Type B pancreatic cell (in vitro differentiated cells): ENCODE measurements around the gene CCDC93. TPM values are rescaled to one million over a fixed set of nuclear protein-coding genes. Genes with fewer than 3 reads are reported as not detected.

Experiments
- DNase-seq: peaks from one replicate; pipeline ENCODE4 v3.0.0; 2021; ENCODE audit warnings: mixed read lengths; ENCODE audit not compliant: unreplicated experiment; ENCODE audit errors: extremely low spot score
- H3K27ac Mint-ChIP-seq: 2 replicates; pipeline ENCODE4 v1.8.0; 2021; ENCODE audit warnings: mild to moderate bottlenecking, mixed read lengths
- H3K27me3 Mint-ChIP-seq: 2 replicates; pipeline ENCODE4 v1.8.0; 2021; ENCODE audit warnings: mixed read lengths
- H3K36me3 Mint-ChIP-seq: 2 replicates; pipeline ENCODE4 v1.8.0; 2021; ENCODE audit warnings: mixed read lengths
- H3K4me1 Mint-ChIP-seq: one replicate; pipeline ENCODE4 v1.8.0; 2021; ENCODE audit warnings: mixed read lengths; ENCODE audit not compliant: unreplicated experiment
- H3K4me3 Mint-ChIP-seq: 2 replicates; pipeline ENCODE4 v1.8.0; 2021; ENCODE audit warnings: mild to moderate bottlenecking, mixed read lengths
- H3K9me3 Mint-ChIP-seq: 2 replicates; pipeline ENCODE4 v1.8.0; 2021; ENCODE audit warnings: mixed read lengths
- total RNA-seq: library from RNA; stranded (reverse); gene quantifications from 2 replicates; pipeline ENCODE4 v1.2.1, GENCODE V29; 2021; ENCODE audit warnings: low replicate concordance
- TF ChIP-seq, protein P1 (sequence below): fragments of 200-600 bp; sonication (generic); conservative IDR thresholded peaks from 2 replicates; pipeline ENCODE4 v1.5.0; 2021; ENCODE audit warnings: antibody characterized with exemption, mild to moderate bottlenecking

The CCDC93 gene
- total RNA-seq, 1 donor from 2014 or later, result 36.7 TPM

GRCh38 chr2:117963446-117963845 is 50.4 kb downstream of the CCDC93 start:
- no peak overlapping the region for H3K27ac Mint-ChIP-seq
- no peaks in the 10 kb centered on the region for H3K4me1 Mint-ChIP-seq
- no peak for DNase-seq
- H3K36me3 Mint-ChIP-seq, result peaks cover 18% of the 10 kb centered on the region
- no peaks in the 10 kb centered on the region for H3K9me3 Mint-ChIP-seq
- TF ChIP-seq, protein P1, sequence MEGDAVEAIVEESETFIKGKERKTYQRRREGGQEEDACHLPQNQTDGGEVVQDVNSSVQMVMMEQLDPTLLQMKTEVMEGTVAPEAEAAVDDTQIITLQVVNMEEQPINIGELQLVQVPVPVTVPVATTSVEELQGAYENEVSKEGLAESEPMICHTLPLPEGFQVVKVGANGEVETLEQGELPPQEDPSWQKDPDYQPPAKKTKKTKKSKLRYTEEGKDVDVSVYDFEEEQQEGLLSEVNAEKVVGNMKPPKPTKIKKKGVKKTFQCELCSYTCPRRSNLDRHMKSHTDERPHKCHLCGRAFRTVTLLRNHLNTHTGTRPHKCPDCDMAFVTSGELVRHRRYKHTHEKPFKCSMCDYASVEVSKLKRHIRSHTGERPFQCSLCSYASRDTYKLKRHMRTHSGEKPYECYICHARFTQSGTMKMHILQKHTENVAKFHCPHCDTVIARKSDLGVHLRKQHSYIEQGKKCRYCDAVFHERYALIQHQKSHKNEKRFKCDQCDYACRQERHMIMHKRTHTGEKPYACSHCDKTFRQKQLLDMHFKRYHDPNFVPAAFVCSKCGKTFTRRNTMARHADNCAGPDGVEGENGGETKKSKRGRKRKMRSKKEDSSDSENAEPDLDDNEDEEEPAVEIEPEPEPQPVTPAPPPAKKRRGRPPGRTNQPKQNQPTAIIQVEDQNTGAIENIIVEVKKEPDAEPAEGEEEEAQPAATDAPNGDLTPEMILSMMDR, result no peak
- H3K27me3 Mint-ChIP-seq, result no peaks in the 10 kb centered on the region
- H3K4me3 Mint-ChIP-seq, result no peak overlapping the region

DNA sequence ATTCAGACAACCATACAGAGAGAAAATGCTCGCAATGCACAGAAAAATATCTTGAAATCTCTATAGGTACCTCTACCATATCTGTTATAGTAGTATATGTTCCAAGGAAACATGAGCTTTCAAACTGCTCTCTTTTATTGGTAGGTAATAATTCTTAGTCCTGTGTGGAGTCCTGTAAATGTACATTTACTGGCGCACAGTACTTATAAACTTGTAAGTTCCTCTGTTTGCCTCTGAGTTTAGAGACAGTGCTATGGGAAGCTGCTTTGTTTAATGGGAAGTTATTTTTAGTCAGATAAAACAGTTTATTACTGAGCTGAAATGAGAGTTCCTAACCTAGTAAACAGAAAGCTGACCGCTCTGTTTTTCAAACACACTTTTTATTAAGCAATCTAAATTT is 52.7 kb downstream of the CCDC93 start:
- Mint-ChIP-seq H3K36me3 (peaks cover 32% of the 10 kb centered on the region), H3K27me3 (no peaks in the 10 kb centered on the region), H3K9me3 (no peaks in the 10 kb centered on the region), H3K27ac (no peak overlapping the region), H3K4me1 (no peaks in the 10 kb centered on the region), H3K4me3 (no peak overlapping the region)
- no peak for DNase-seq
- TF ChIP-seq, protein P1, result no peak

- Mint-ChIP-seq H3K27ac (no peak overlapping the region), H3K4me3 (no peak overlapping the region), H3K4me1 (no peaks in the 10 kb centered on the region), H3K27me3 (no peaks in the 10 kb centered on the region), H3K36me3 (peaks cover 33% of the 10 kb centered on the region), H3K9me3 (no peaks in the 10 kb centered on the region)
- no peak for DNase-seq
- TF ChIP-seq, protein P1, result no peak
Observed at GRCh38 chr2:117960231-117960630, 53.6 kb downstream of the CCDC93 start.

- Mint-ChIP-seq H3K9me3 (no peaks in the 10 kb centered on the region), H3K36me3 (peaks cover 39% of the 10 kb centered on the region), H3K27me3 (no peaks in the 10 kb centered on the region), H3K4me3 (no peak overlapping the region), H3K27ac (no peak overlapping the region), H3K4me1 (no peaks in the 10 kb centered on the region)
- TF ChIP-seq, protein P1, result no peak
- no peak for DNase-seq
Observed at GRCh38 chr2:117958186-117958585, 55.7 kb downstream of the CCDC93 start.

DNA sequence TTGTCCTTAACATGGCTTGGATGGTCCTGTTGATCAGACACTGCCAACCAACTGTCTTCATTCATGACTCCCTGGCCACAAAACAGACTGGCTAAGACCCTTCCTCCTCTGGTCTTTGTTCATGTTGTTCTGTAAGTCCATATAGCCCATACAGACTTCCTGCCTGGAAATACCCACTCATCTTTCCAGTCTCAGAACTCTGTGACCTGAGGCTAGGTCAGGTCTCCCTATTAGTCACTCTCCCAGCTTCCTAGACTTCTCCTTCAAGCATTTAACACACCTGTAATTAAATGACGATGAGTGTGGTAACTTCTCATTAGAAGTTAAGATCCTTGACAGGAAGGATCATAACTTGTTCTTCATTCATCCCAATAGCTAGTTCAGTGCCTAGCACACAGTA is 56.3 kb downstream of the CCDC93 start:
- DNase-seq, result no peak
- H3K4me3 Mint-ChIP-seq, result no peak overlapping the region
- H3K36me3 Mint-ChIP-seq, result peaks cover 37% of the 10 kb centered on the region
- H3K4me1 Mint-ChIP-seq, result no peaks in the 10 kb centered on the region
- H3K27me3 Mint-ChIP-seq, result no peaks in the 10 kb centered on the region
- TF ChIP-seq, protein P1, result no peak
- H3K9me3 Mint-ChIP-seq, result no peaks in the 10 kb centered on the region
- H3K27ac Mint-ChIP-seq, result no peak overlapping the region
